D721Med (cell line): ENCODE measurements around the gene RC3H2.
A peak's percentile ranks its signal among the peaks of the same experiment; 100 is the strongest.

Experiments used
- DNase-seq: peaks from one replicate; pipeline ENCODE4 v3.0.0; 2011; ENCODE audit warnings: low spot score; ENCODE audit not compliant: insufficient read length
- FAIRE-seq: peaks from 2 replicates; lab custom pipeline; 2011; peaks lifted over from hg19 to GRCh38; lab: Jason Lieb, UNC
- TF ChIP-seq, protein P1 (sequence below): IDR thresholded peaks from 2 replicates; pipeline ENCODE4 v1.5.1; 2012; ENCODE audit warnings: mild to moderate bottlenecking, control low read depth; ENCODE audit not compliant: insufficient read depth; ENCODE audit errors: missing control alignments

Gene RC3H2

DNA sequence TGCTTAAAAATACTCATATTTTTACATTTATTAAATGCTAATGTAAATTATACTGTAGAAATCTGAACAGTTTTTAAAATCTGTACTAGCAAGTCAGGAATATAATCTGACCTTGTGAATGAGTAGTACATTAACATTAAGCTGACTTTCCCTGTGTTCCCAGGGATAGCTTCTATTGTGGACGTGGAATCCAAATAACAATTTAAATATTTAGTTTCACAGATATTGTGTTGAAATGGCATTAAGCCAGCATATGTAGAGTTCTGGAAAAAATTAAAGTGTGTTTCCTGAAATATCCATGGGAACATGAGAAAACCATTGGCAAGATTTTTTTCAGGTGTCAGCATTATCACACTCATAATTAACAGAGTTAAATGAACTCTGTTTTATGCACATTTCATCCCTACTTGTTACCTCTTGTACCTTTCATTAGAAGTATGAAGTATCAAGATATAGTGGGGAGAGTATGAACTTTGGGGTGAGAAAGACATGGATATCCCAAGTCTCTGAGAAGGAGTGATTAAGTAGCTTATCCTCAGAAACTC, 41.4 kb upstream of the RC3H2 start:
- DNase-seq (no peak), FAIRE-seq (no peak)
- TF ChIP-seq, protein P1, sequence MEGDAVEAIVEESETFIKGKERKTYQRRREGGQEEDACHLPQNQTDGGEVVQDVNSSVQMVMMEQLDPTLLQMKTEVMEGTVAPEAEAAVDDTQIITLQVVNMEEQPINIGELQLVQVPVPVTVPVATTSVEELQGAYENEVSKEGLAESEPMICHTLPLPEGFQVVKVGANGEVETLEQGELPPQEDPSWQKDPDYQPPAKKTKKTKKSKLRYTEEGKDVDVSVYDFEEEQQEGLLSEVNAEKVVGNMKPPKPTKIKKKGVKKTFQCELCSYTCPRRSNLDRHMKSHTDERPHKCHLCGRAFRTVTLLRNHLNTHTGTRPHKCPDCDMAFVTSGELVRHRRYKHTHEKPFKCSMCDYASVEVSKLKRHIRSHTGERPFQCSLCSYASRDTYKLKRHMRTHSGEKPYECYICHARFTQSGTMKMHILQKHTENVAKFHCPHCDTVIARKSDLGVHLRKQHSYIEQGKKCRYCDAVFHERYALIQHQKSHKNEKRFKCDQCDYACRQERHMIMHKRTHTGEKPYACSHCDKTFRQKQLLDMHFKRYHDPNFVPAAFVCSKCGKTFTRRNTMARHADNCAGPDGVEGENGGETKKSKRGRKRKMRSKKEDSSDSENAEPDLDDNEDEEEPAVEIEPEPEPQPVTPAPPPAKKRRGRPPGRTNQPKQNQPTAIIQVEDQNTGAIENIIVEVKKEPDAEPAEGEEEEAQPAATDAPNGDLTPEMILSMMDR: no peak

DNA sequence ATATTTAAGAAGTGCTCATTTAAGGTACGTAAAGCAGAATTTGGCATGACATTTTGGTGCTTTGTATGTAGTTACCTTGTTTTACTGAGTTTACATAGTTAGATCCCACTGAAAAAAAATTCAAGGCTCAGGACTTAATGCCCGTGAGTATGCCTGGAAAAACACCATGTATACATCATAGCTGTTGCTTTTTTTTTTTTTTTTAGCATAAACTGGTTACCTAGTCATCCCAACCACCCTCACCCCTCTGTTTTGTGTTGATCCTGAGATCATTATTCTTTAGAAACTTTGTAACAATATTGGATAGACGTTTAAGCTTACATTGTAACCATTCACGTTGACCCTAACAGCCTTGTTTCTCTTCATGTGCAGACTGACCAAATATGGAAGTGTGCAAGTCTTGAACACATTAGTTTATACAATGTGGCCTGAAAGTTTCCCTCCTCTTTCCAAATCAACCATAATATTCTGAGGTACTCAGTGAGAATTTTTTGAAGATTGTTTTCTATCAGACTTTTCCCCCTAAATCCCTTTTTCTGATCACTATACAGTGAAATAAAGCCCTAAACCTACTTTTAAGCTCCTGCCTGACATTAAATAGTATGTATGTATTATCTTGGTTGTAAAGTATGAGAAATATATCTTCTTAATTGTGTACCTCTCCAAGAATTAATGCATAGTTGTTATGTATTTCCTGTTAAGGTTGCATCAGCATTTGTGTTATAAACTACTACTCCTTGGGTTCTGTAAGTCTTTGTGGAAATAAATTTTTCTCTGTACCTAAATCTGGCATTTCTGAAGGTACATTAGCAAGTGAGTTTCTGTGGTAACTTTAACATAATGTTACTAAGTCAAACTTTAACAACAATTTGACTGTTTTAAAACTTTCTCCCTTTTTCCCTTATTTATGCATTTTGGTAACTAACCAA, 40.1 kb upstream of the RC3H2 start:
- TF ChIP-seq, protein P1: no peak
- FAIRE-seq: no peak
- no peak for DNase-seq

- DNase-seq (no peak), FAIRE-seq (no peak)
- TF ChIP-seq, protein P1: no peak
Observed at GRCh38 chr9:122941582-122942234, 36.5 kb upstream of the RC3H2 start.

GRCh38 chr9:122940749-122941581, 35.8 kb upstream of the RC3H2 start, which contains the start of gene RABGAP1:
Gene RABGAP1, plus strand, starts transcription at chr9:122941020. Its CDS starts 16,040 bp downstream, at chr9:122957060.
- peak; percentile 88 for DNase-seq
- TF ChIP-seq, protein P1: no peak
- FAIRE-seq: no peak

- DNase-seq: no peak
- FAIRE-seq: no peak
- TF ChIP-seq, protein P1: no peak
Observed at GRCh38 chr9:122940454-122940748, 35.2 kb upstream of the RC3H2 start.

DNA sequence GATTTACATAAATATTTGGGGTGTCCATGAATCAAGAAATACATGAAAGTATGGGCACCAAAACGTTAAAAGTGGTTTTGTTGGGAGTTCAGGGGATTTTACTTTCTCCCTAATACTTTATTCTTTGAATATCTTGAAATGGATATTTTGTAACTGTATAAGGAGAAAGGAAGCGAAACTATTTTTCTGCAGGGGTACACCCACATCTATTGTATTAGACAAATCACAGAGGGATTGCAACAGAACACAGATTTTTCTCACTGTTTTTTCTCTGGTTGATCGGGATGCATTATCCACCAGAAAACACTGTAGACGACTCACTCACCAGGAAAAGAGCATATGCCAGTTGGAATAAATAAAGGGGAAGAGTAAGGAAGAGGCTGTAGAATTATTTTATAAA, 34.4 kb upstream of the RC3H2 start:
- TF ChIP-seq, protein P1: no peak
- no peak for FAIRE-seq
- DNase-seq: no peak
